IPS DF 6.9 (cell line): ENCODE data around the gene ABHD10.

ENCODE experiments used
- DNase-seq: peaks from one replicate; pipeline ENCODE4 v3.0.0-alpha.2; 2013; ENCODE audit warnings: low read depth, low spot score
- H3K27ac ChIP-seq: one replicate; pipeline ENCODE4 v1.5.1; 2013; ENCODE audit warnings: low read length, control low read depth
- H3K27me3 ChIP-seq: 2 replicates; pipeline ENCODE4 v1.6.1; 2013; ENCODE audit warnings: mild to moderate bottlenecking, low read length; ENCODE audit not compliant: control insufficient read depth, insufficient read depth
- H3K36me3 ChIP-seq: 2 replicates; pipeline ENCODE4 v1.6.1; 2013; ENCODE audit warnings: low read length; ENCODE audit not compliant: control insufficient read depth, insufficient read depth
- H3K4me1 ChIP-seq: 2 replicates; pipeline ENCODE4 v1.6.1; 2013; ENCODE audit warnings: low read length; ENCODE audit not compliant: control insufficient read depth, insufficient read depth
- H3K4me3 ChIP-seq: 2 replicates; pipeline ENCODE4 v1.5.1; 2013; ENCODE audit warnings: mild to moderate bottlenecking, low read length
- H3K9me3 ChIP-seq: 2 replicates; pipeline ENCODE4 v1.6.1; 2013; ENCODE audit warnings: low read length, inconsistent platforms; ENCODE audit not compliant: control insufficient read depth, insufficient read depth
- WGBS: extraction: QIAGEN DNeasy Blood & Tissue Kit; methylation state at CpG from one replicate; pipeline ENCODE4 v1.1.7; 2013; ENCODE audit warnings: mixed read lengths, missing lambda C conversion rate; ENCODE audit not compliant: insufficient read length, insufficient coverage; 5-methylcytosine and 5-hydroxymethylcytosine counted together

Gene ABHD10

DNA sequence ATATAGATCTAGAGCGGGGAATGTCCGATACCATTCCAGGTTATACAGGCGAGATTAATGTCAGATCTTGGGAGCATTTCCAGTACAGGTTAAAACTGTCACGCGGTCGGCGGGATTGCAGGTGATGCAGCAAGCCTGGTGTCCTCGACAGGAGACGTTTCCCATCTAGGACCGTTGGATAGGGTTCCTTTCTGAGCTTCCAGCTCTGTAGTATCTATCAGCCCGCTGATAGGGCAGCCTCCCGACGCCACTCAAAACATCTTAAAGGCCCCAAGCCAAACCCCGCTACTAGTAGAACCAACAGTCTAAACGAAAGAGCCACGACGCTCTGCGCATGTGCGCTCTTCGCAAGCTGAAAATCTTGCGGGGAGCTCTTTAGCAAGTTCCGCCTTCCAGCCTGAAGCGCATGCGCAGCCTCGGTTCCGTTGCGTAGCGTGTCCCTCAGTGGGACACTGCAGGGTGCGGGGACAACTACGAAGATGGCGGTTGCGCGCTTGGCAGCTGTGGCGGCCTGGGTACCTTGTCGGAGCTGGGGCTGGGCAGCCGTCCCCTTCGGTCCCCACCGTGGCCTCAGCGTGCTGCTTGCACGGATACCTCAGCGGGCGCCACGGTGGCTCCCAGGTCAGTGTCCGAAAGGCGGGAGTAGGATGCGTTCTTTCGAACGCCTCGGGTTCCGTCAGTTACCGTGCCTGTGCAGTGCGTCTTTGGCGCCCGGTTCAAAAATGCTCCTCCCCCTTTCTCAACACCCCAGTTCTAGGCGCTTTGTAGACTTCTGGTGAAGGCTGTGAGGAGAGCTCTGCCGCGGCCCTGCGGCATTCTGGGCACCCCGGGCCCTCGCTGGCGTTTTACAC, at the start of gene ABHD10:
TSS of gene ABHD10 (plus strand) at position 444 of the 851 bp plus-strand sequence. CDS start at position 480, 36 bp downstream.
- H3K36me3 ChIP-seq: no peaks in the 10 kb centered on the region
- peak within 1 kb of the TSS; percentile 79 for H3K4me3 ChIP-seq
- H3K9me3 ChIP-seq: no peaks in the 10 kb centered on the region
- no peaks in the 10 kb centered on the region for H3K4me1 ChIP-seq
- WGBS: no CpG with 5 or more reads among the region's 61 CpGs
- no peaks in the 10 kb centered on the region for H3K27me3 ChIP-seq
- H3K27ac ChIP-seq: no peak within 1 kb of the TSS
- peak; percentile 99 for DNase-seq

DNA sequence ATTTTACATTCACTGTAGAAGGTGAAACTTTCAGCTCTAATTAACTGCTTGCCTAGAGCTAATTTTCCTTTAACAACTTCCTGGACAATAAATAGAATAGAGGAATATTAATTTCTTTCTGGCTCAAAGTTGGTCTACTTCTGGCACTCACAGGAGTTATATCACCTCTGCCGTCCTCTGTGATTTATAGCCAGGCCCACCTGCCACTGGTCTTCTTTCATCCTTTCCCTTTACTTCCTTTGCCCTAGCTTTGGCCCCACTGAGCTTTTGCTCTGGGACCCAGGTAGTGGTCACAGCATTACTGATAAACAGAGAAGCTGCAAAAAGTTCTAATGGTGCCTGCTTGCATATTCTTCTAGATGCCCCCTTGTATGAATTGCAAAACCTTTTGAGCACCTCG, 49.3 kb upstream of the ABHD10 start:
- H3K4me3 ChIP-seq: no peak overlapping the region
- WGBS: no CpG with 5 or more reads among the region's 2 CpGs
- no peaks in the 10 kb centered on the region for H3K36me3 ChIP-seq
- H3K27ac ChIP-seq: no peak overlapping the region
- no peaks in the 10 kb centered on the region for H3K27me3 ChIP-seq
- DNase-seq: no peak
- H3K4me1 ChIP-seq: no peaks in the 10 kb centered on the region
- no peaks in the 10 kb centered on the region for H3K9me3 ChIP-seq

DNA sequence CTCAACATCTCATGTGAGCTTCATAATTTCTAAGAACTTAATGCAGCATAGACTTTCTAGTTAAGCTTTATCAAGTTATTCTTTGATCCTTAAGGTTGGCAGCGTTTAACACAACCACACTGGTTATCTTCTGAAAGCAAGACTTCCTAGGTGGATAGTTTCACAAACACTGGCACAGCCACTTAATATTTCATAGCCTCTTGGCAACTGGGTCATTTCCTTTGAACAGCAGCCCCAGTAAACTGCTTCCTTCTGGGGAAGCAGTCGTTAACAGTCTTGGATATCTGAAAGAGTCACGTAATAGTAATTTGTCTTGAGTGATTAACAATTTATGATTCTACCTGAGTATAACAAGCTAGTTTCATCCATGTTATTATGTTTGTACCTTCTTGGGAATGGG, 45.9 kb upstream of the ABHD10 start:
- WGBS: no CpG with 5 or more reads among the region's 3 CpGs
- Histone ChIP-seq H3K9me3 (no peaks in the 10 kb centered on the region), H3K27ac (no peak overlapping the region), H3K36me3 (no peaks in the 10 kb centered on the region), H3K4me3 (no peak overlapping the region), H3K27me3 (no peaks in the 10 kb centered on the region), H3K4me1 (no peaks in the 10 kb centered on the region)
- DNase-seq: no peak

DNA sequence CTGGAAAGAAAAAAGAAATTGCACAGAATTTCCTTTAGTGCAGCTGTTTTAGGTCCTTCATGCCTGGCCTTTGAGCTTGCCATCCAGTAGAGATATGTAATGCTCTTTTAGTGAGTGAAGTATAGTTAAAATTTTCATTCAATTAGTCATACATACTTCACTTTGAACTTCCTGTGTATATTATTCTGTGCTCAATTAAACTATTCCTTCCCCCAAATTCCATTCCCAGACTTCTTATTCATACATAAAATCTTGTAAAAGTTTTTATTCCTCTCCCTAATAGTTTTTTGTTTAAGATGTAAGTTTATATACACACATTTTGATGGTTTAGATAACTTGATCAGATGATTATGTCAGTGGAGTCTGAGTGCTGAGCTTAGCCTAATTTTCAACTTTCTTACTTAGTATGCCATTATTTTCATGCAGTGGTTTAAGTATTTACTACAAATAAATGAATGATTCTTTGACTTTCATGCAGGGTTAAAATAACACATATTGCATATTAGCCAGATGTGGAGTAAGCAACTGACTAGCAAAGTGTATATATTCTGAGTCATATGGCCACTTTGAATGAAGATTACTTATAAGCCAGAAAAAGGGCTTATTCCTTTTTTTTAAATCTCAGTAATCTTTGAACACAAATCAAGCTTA, 42.5 kb upstream of the ABHD10 start:
- H3K9me3 ChIP-seq: no peaks in the 10 kb centered on the region
- no peaks in the 10 kb centered on the region for H3K36me3 ChIP-seq
- no peaks in the 10 kb centered on the region for H3K4me1 ChIP-seq
- no peak for DNase-seq
- no peak overlapping the region for H3K4me3 ChIP-seq
- no peak overlapping the region for H3K27ac ChIP-seq
- H3K27me3 ChIP-seq: no peaks in the 10 kb centered on the region

DNA sequence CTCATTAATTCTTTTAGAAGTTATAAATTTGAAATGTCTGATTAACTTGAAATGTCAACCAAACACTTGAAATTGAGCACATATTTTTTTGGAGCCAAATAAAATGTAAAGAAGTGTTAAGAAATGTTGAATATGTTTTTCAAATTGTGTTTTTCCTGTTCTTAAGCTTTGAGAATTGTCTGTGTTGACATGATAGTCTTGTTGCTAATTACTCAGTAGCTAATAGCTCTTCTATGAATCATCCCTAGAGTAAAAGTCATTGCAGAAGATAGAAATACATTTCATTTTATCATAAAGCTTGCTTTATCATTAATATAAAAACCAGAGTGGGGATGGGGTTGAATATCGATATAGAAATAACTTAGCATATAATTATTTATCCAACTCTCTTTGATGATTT, 41.9 kb upstream of the ABHD10 start:
- Histone ChIP-seq H3K4me3 (no peak overlapping the region), H3K27ac (no peak overlapping the region), H3K4me1 (no peaks in the 10 kb centered on the region), H3K9me3 (no peaks in the 10 kb centered on the region), H3K36me3 (no peaks in the 10 kb centered on the region), H3K27me3 (no peaks in the 10 kb centered on the region)
- DNase-seq: no peak
- no CpG with 5 or more reads among the region's 1 CpG for WGBS

DNA sequence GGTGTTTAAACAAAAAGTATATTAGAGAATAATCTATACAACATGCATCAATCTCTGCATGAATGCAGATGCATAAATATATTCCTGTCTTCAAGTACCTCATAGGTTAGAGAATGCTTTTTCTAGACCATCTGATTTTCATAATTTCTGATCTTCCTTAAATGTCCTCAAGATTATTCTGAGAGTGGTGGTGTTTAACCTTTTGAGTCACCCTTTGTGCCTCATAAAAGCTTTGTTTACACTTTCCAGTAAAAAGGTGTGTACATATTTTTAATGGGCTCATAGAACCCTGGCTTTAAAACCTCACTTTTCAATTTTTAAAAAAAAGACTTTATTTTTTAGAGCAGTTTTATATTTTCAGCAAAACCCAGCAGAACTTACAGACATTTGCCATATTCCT, 41.0 kb upstream of the ABHD10 start:
- Histone ChIP-seq H3K27me3 (no peaks in the 10 kb centered on the region), H3K4me3 (no peak overlapping the region), H3K27ac (no peak overlapping the region), H3K36me3 (no peaks in the 10 kb centered on the region), H3K9me3 (no peaks in the 10 kb centered on the region), H3K4me1 (no peaks in the 10 kb centered on the region)
- DNase-seq: no peak

DNA sequence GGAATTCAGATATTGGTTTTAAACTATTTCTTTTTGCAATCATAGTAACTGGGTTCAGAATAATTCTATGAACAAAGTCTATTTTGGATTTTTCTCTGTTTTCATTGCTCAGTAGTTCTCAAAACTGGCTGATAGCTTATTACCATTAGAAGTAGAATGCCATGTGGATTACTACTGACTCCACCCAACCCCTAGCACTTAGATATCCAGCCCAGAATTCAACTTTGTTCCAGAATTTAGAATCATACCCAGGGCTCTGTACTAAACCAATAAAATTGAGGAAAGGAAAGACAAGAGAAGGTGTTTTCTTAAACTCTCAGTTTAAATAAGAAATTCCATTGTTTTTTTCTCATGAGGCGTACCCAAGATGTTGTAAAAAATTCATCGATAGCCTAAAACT, 39.0 kb upstream of the ABHD10 start:
- H3K36me3 ChIP-seq: no peaks in the 10 kb centered on the region

DNA sequence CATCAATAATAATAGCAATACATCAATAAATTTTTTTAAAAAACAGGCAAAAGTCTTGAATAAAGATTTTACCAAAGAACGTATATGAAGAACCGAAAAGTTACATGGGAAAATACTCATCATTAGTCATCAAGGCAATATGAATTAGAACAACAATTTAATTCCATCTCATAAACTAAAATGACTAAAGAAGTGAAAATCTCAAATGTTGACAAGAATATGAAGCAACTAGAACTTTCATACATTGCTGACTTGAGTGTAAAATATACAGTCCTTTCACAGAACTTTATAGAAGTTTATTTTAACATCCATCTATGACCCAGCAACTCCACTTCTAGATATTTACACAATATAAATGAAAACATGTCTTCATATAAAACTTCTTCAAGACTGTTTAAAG, 35.3 kb upstream of the ABHD10 start:
- H3K9me3 ChIP-seq: no peaks in the 10 kb centered on the region
- no peaks in the 10 kb centered on the region for H3K36me3 ChIP-seq
- no peak for DNase-seq
- no peaks in the 10 kb centered on the region for H3K4me1 ChIP-seq
- no peak overlapping the region for H3K4me3 ChIP-seq
- no peak overlapping the region for H3K27ac ChIP-seq
- WGBS: no CpG with 5 or more reads among the region's 2 CpGs
- H3K27me3 ChIP-seq: no peaks in the 10 kb centered on the region

More for the DNA sequence above, 39.0 kb upstream of the ABHD10 start:
- Histone ChIP-seq H3K4me3 (no peak overlapping the region), H3K27ac (no peak overlapping the region), H3K9me3 (no peaks in the 10 kb centered on the region), H3K27me3 (no peaks in the 10 kb centered on the region), H3K4me1 (no peaks in the 10 kb centered on the region)
- no CpG with 5 or more reads among the region's 2 CpGs for WGBS
- DNase-seq: no peak

DNA sequence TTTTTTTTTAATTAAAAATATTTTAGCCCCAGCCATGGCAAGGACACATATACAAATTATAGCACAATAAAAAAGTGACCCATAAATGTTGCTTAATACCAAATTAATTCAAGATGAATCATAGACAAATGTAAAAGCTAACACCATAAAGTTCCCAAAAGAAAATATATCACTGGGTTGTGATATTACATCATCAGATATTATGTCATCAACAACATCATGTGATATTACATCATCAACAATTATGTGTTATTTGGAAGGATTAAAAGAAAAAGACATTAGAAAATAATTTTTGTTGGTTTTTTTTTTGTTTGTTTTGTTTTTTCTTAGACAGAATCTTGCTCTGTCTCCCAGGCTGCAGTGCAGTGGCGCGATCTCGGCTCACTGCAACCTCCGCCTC, 34.5 kb upstream of the ABHD10 start:
- no peak overlapping the region for H3K27ac ChIP-seq
- H3K36me3 ChIP-seq: no peaks in the 10 kb centered on the region
- WGBS: no CpG with 5 or more reads among the region's 4 CpGs
- no peak for DNase-seq
- H3K27me3 ChIP-seq: no peaks in the 10 kb centered on the region
- H3K9me3 ChIP-seq: no peaks in the 10 kb centered on the region
- no peak overlapping the region for H3K4me3 ChIP-seq
- no peaks in the 10 kb centered on the region for H3K4me1 ChIP-seq

DNA sequence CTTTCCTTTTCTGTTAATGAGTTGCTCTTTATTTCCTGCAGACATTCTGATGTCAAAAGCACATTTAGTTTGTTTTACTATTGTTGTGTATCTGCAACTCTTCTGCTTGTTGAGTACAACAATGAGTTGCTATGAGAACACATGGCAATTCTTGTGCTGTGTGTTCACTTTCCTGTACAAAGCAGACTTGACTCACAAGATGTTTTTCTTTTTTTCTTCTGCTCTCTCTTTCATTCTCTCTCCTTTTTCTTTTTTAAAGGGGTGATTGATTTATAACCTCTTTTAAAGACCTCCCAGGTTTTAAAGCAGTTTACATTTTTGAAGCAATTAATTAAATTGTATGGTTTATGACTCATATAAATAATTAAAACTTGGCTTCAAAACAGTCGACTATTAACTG, 31.6 kb upstream of the ABHD10 start:
- H3K27ac ChIP-seq: no peak overlapping the region
- DNase-seq: no peak
- no CpG with 5 or more reads among the region's 1 CpG for WGBS
- no peak overlapping the region for H3K4me3 ChIP-seq
- H3K36me3 ChIP-seq: no peaks in the 10 kb centered on the region
- H3K27me3 ChIP-seq: no peaks in the 10 kb centered on the region
- H3K9me3 ChIP-seq: no peaks in the 10 kb centered on the region
- H3K4me1 ChIP-seq: no peaks in the 10 kb centered on the region

DNA sequence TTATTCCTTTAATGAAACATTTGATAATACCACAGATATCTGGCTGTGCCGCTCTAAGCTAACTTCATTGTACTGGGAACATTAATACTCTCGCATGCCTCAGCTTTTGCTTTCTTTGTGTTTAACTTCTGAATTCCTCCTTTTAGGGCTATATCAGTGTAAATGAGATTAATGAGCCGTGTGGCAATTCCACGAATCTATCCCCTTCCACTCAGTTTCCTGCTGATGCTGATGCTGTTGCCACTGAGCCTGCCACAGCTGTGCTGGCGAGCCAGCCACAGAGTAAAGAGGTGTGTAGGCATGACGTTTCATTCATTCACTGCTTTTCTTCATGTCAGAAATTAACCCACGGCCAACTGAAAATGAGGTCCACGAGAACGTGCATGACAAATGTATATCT, 30.0 kb upstream of the ABHD10 start:
- Histone ChIP-seq H3K27me3 (no peaks in the 10 kb centered on the region), H3K36me3 (no peaks in the 10 kb centered on the region), H3K27ac (no peak overlapping the region), H3K4me3 (no peak overlapping the region), H3K9me3 (no peaks in the 10 kb centered on the region), H3K4me1 (peaks cover 2% of the 10 kb centered on the region; the same call in 1 of the 2 replicates)
- WGBS: no CpG with 5 or more reads among the region's 9 CpGs
- DNase-seq: no peak
